ENCODE data around the gene MSRB1.

The MSRB1 gene

DNA sequence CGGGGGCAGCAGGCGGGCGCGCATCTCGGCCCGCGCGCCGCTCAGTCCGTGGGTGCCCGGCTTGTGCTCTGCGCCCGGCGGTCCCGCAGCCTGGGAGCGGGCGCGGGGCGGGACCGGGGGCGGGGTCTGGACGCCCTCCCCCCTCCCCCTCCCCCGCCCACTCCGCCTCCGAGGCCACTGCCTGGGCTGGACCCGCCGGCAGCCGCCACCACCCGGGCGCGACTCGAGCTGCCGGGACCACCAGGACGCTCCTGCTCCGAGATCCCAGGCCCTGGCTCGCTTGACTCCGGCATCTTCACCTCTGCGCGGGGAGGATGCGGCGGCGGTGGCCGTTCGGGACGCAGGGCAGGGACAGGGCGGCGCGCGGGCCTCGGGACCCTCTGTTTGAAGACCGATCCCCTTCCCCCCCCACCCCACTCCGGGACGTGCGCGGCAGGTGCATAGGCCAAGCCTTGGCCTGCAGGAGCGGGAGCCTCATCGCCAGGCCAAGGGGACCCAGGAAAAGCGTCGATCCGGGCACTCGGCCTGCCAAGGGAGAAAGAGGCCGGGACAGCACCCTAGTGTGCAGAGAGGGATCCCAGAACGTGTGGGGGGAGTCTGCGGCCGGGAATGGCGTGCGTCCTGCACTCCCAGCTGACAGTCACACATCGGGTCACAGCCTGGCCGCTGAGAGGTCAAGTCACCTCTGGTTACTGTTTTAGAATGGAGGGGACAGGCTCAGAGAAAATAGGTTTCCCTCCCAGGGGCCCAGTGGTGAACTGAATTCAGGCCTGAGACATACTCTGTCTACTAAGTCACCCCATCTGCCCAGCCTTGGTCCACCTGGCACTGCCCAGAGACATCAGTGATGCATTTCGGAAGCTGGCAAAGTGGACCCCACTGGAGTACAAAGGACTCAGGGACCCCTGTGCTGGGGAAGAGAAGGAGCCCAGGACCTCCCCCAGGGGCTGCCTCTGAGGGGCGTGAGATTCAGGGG, 24.4 kb downstream of the MSRB1 start, which contains the start of gene HS3ST6:
TSS of gene HS3ST6 (minus strand) at position 65 of the 976 bp plus-strand sequence. CDS start 92 bp downstream, outside the sequence.
- in situ Hi-C loops (cut with HindIII; ENCODE audit: low sequenced_read_pairs): no loop called here
- DNase-seq (ENCODE audit: low read depth): no peak
- TF ChIP-seq, protein P1, sequence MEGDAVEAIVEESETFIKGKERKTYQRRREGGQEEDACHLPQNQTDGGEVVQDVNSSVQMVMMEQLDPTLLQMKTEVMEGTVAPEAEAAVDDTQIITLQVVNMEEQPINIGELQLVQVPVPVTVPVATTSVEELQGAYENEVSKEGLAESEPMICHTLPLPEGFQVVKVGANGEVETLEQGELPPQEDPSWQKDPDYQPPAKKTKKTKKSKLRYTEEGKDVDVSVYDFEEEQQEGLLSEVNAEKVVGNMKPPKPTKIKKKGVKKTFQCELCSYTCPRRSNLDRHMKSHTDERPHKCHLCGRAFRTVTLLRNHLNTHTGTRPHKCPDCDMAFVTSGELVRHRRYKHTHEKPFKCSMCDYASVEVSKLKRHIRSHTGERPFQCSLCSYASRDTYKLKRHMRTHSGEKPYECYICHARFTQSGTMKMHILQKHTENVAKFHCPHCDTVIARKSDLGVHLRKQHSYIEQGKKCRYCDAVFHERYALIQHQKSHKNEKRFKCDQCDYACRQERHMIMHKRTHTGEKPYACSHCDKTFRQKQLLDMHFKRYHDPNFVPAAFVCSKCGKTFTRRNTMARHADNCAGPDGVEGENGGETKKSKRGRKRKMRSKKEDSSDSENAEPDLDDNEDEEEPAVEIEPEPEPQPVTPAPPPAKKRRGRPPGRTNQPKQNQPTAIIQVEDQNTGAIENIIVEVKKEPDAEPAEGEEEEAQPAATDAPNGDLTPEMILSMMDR (IDR thresholded peaks at IDR 0.05; ENCODE audit: low read depth, low read length, missing control alignments): no peak
- H3K4me3 ChIP-seq (ENCODE audit: low read depth, low read length): no peak within 1 kb of the TSS

DNA sequence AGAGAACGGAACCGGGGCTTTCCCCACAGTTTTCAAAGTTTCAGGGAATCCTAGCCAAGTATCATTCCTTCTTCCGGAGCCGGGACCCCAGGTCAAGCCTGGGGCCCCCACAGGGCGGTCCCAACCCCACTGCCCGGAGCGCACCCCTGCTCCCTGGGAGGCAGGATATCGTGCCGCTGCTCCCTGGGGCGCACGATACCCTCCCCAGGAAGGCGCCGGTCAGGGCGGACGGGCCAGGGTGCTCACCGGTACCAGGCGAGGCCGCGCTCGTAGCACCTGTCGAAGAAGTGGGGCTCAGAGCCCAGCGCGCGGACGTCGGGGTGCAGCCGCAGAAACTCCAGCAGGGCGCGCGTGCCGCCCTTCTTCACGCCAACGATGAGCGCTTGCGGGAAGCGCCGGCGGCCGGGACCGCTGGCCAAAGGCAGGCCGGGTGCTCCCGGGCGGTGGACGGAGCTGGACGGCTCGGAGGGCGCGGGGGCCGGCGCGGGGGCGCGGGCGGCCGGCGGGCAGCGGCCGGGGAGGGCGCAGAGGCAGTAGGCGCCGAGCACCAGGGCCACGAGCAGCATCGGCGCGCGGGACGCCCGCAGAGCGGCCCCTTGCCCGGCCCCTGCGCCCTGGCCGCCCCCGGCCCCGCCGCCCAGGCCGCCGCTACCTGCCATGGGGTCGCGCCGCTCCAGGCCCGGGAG, 25.2 kb downstream of the MSRB1 start:
- in situ Hi-C loops (cut with HindIII; ENCODE audit: low sequenced_read_pairs): no loop called here
- no peak overlapping the region for H3K4me3 ChIP-seq (ENCODE audit: low read depth, low read length)
- TF ChIP-seq, protein P1 (IDR thresholded peaks at IDR 0.05; ENCODE audit: low read depth, low read length, missing control alignments): no peak
- no peak for DNase-seq (ENCODE audit: low read depth)

GRCh38 chr16:1917056-1917664, 25.8 kb downstream of the MSRB1 start:
- in situ Hi-C loops (cut with HindIII; ENCODE audit: low sequenced_read_pairs): no loop called here
- no peak for DNase-seq (ENCODE audit: low read depth)
- no peak overlapping the region for H3K4me3 ChIP-seq (ENCODE audit: low read depth, low read length)
- TF ChIP-seq, protein P1 (IDR thresholded peaks at IDR 0.05; ENCODE audit: low read depth, low read length, missing control alignments): no peak

DNA sequence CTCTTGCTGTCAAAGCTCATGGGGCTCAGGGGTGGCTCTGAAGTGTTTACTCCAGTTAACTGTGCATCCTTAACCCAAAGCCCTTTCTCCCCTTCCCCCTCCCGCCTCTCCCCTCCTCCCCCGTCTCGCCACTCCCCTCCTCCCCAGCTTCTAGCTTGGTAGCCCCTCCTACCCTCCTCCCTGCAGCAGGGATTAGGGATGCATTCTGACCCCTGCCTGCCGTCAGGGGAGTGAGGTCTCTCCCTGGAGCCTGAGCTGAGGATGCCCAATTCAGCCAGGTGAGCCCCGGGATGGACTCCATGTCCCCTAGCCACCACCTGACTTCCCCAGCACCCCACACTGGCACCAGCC, 26.4 kb downstream of the MSRB1 start:
- in situ Hi-C loops (cut with HindIII; ENCODE audit: low sequenced_read_pairs): no loop called here
- H3K4me3 ChIP-seq (ENCODE audit: low read depth, low read length): no peak overlapping the region
- no peak for DNase-seq (ENCODE audit: low read depth)
- TF ChIP-seq, protein P1 (IDR thresholded peaks at IDR 0.05; ENCODE audit: low read depth, low read length, missing control alignments): no peak

DNA sequence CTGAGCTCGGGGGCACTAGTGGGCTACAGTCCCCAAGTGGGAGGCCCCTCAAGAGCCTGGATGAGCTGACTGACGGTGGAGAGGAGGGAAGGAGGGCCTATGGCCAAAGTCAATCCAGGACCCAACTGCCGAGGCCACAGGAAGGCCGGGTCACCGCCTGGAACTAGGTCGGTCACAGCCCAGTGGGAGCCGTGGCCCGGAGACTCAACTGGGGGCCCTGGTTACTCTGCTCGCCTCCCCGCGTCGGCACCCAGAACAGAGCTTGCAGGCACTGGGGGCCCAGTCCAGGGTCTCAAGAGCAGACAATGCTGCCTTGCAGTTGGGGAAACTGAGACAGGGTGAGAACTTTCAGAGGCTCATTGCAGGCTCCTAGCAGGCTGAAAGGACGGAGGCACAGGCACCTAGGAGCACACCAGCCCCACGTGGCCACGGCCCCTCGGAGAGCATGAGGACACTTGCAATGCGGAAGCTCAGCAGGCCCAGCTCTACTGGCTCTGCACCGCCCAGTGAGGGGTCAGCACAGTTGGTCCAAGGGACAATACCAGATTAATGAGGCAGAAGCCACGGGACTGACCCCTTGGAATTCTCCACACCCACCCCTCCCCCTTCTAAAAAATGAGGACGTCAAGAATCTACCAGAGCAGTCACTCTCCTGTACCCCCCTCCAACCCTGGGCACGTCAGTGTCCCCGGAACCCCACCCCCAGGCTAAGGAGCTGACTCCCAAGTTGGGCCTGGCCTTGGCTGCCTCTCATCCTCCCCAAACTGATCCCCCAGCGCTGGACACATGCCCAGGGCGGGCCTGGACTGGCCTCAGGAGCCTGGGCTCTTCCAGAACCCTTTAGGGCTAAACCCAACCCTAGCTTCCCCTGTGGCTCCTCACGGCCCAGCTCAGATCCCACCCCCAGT, 27.0 kb downstream of the MSRB1 start:
- in situ Hi-C loops (cut with HindIII; ENCODE audit: low sequenced_read_pairs): no loop called here
- TF ChIP-seq, protein P1 (IDR thresholded peaks at IDR 0.05; ENCODE audit: low read depth, low read length, missing control alignments): no peak
- H3K4me3 ChIP-seq (ENCODE audit: low read depth, low read length): no peak overlapping the region
- no peak for DNase-seq (ENCODE audit: low read depth)

All from astrocyte of the cerebellum (primary cell).